ENCODE measurements around the gene RGS5.

DNA sequence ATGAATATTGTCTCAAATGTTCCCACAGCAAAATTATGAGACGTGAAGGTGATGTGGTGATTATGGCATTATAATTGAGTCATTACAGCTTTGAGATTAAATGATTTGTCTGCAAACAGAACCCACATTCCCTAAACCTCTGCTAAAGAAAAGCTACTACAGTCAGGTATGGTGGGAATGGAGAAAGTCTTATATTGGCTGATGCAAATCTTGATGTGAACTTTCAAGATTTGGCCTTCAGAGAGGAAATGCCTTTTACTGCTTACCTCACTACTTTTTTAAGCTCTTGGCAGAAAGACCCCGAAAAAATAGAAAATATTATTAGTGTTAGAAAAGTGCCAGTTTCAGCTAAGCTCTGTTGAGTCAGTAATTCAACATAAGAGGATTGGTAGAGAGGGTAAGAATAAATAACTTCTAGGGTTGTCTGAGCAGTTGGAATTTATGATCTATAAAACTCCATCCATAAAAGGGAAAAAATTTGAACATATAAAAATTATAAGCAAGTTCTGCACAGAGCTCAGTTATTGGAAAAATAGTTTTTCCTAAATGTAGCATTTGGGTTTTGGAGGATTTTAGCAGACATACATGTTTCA lies 47.8 kb upstream of the RGS5 start:
- TF ChIP-seq, protein P1, sequence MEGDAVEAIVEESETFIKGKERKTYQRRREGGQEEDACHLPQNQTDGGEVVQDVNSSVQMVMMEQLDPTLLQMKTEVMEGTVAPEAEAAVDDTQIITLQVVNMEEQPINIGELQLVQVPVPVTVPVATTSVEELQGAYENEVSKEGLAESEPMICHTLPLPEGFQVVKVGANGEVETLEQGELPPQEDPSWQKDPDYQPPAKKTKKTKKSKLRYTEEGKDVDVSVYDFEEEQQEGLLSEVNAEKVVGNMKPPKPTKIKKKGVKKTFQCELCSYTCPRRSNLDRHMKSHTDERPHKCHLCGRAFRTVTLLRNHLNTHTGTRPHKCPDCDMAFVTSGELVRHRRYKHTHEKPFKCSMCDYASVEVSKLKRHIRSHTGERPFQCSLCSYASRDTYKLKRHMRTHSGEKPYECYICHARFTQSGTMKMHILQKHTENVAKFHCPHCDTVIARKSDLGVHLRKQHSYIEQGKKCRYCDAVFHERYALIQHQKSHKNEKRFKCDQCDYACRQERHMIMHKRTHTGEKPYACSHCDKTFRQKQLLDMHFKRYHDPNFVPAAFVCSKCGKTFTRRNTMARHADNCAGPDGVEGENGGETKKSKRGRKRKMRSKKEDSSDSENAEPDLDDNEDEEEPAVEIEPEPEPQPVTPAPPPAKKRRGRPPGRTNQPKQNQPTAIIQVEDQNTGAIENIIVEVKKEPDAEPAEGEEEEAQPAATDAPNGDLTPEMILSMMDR (optimal IDR thresholded peaks at IDR 0.05 in 1 of 3, IDR thresholded peaks at IDR 0.05 in 1 of 3, conservative IDR thresholded peaks at IDR 0.05 in 1 of 3; ENCODE audit: extremely low read depth in 1 of 3, insufficient read depth in 2 of 3, low read length in 3 of 3) = no peak
- TF ChIP-seq EZH2 (IDR thresholded peaks at IDR 0.05; ENCODE audit: low read length) = no peak
